Mesothelial cell of epicardium (in vitro differentiated cells): ENCODE results near the gene CACNA2D1. TPM values are rescaled to one million over a fixed set of nuclear protein-coding genes. Genes with fewer than 3 reads are reported as not detected.

Experiments
- DNase-seq, 2 experiments: peaks; one replicate each; pipeline ENCODE4 v3.0.0; 2021; ENCODE audit warnings: low spot score in 2 of 2; ENCODE audit not compliant: unreplicated experiment in 2 of 2
- H3K27ac Mint-ChIP-seq: 2 replicates; pipeline ENCODE4 v1.8.0; 2021; ENCODE audit warnings: mixed read lengths
- H3K27me3 Mint-ChIP-seq: 2 replicates; pipeline ENCODE4 v1.8.0; 2021; ENCODE audit warnings: low read depth, mixed read lengths
- H3K36me3 Mint-ChIP-seq: 2 replicates; pipeline ENCODE4 v1.8.0; 2021; ENCODE audit warnings: mixed read lengths
- H3K4me1 Mint-ChIP-seq: 2 replicates; pipeline ENCODE4 v1.8.0; 2021; ENCODE audit warnings: mixed read lengths
- H3K4me3 Mint-ChIP-seq: 2 replicates; pipeline ENCODE4 v1.8.0; 2021; ENCODE audit warnings: mild to moderate bottlenecking, moderate library complexity, mixed read lengths
- H3K9me3 Mint-ChIP-seq: 2 replicates; pipeline ENCODE4 v1.8.0; 2021; ENCODE audit warnings: mixed read lengths
- total RNA-seq: library from RNA; stranded (reverse); gene quantifications from 3 replicates; pipeline ENCODE4 v1.2.1, GENCODE V29; 2021
- TF ChIP-seq, protein P1 (sequence below): fragments of 200-600 bp; sonication (generic); IDR thresholded peaks from one replicate; pipeline ENCODE4 v1.5.0; 2021; ENCODE audit warnings: antibody characterized with exemption; ENCODE audit not compliant: unreplicated experiment

The CACNA2D1 gene
- total RNA-seq, 1 donor from 2014 or later: 14.7 TPM

DNA sequence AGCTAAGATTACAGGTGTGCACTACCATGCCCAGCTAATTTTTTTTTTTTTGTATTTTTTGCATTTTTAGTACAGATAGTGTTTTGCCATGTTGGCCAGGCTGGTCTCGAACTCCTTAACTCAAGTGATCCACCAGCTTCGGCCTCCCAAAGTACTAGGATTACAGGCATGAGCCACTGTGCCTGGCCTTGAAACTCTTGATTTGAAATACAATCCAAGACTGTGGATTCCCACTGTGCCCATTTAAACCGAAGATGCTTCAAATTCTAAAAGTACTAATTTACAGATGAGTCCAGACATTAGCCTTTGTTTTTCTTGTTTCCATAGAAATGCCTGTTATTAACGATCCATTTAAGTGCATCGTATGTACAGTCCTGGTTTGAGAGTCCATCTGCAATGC is 130.9 kb downstream of the CACNA2D1 start:
- Mint-ChIP-seq H3K27ac (no peak overlapping the region), H3K9me3 (peaks cover 14% of the 10 kb centered on the region), H3K27me3 (no peaks in the 10 kb centered on the region), H3K36me3 (no peaks in the 10 kb centered on the region), H3K4me1 (peaks cover 2% of the 10 kb centered on the region), H3K4me3 (no peak overlapping the region)
- DNase-seq: no peak
- TF ChIP-seq, protein P1, sequence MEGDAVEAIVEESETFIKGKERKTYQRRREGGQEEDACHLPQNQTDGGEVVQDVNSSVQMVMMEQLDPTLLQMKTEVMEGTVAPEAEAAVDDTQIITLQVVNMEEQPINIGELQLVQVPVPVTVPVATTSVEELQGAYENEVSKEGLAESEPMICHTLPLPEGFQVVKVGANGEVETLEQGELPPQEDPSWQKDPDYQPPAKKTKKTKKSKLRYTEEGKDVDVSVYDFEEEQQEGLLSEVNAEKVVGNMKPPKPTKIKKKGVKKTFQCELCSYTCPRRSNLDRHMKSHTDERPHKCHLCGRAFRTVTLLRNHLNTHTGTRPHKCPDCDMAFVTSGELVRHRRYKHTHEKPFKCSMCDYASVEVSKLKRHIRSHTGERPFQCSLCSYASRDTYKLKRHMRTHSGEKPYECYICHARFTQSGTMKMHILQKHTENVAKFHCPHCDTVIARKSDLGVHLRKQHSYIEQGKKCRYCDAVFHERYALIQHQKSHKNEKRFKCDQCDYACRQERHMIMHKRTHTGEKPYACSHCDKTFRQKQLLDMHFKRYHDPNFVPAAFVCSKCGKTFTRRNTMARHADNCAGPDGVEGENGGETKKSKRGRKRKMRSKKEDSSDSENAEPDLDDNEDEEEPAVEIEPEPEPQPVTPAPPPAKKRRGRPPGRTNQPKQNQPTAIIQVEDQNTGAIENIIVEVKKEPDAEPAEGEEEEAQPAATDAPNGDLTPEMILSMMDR: no peak

DNA sequence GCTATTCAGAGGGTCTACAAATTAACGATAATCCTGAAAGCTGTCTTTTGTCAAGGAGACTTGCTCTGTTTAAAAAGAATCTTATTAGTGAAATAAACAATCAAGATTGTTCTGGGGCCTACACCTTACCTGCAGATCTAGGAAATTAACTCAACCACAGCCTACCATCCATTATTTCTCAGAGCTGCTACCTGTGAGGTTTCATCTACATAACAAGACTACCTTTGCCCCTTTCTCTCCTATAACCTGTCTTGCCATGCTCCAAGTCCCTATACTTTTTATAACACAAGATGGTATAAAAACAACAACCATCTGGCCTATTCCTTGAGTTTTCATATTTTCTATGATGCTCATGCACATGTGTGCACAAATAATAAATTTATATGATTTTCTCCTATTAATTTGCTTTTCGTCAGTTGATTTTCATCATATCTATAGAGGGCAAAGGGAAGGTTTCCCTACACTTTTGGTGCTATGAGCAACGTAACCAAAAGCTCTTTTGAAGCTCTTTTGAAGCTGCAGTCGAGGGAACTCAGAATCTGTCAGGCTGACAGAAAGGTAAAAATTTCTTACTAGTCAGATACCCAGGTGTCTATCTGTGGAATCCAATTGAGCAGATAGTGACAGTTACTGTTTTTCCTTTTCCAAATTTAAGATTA is 138.1 kb downstream of the CACNA2D1 start:
- TF ChIP-seq, protein P1: no peak
- H3K4me1 Mint-ChIP-seq: no peaks in the 10 kb centered on the region
- no peak for DNase-seq
- H3K27me3 Mint-ChIP-seq: no peaks in the 10 kb centered on the region
- no peak overlapping the region for H3K27ac Mint-ChIP-seq
- H3K36me3 Mint-ChIP-seq: no peaks in the 10 kb centered on the region
- H3K4me3 Mint-ChIP-seq: no peak overlapping the region
- H3K9me3 Mint-ChIP-seq: peaks cover 20% of the 10 kb centered on the region

DNA sequence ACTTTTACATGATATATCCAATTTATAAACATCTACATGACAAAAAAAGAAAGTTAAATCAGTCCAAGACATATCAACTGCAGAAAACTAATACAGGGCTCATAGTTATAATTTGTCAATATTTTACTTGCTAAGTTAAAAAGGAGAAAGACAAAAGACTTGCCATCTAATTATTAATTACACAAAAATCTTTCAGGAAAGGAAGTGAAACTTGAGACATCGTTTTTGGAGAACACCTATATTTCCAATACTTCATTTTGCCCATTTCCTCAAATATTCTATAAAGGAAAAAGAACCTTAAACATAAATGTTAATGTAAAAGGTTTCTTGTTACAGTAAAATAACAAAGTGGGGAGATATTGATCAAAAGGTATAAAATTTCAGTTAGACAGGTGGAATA is 148.7 kb downstream of the CACNA2D1 start:
- Mint-ChIP-seq H3K27me3 (no peaks in the 10 kb centered on the region), H3K27ac (no peak overlapping the region), H3K4me3 (no peak overlapping the region), H3K9me3 (peaks cover 16% of the 10 kb centered on the region), H3K36me3 (peaks cover 5% of the 10 kb centered on the region), H3K4me1 (peaks cover 2% of the 10 kb centered on the region)
- TF ChIP-seq, protein P1: no peak
- no peak for DNase-seq

DNA sequence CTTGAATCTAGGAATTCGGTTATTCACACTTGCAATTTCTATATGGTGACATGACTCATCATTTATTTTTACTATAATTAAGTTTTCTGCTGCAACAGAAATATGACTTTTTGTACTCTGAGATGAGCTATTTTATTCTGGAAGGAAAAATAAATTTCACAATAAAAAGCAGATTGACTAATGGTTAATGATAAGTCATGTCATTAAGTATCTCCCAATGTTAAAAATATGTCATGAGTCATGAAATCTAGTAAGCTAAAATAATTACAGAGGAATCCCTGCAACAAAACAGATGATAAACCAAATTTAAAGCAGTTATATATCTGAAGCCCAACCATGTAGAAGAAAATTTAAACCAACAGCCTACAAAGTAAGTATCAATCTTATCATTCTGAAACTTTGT is 149.2 kb downstream of the CACNA2D1 start:
- no peaks in the 10 kb centered on the region for H3K27me3 Mint-ChIP-seq
- no peak overlapping the region for H3K27ac Mint-ChIP-seq
- H3K4me3 Mint-ChIP-seq: no peak overlapping the region
- H3K4me1 Mint-ChIP-seq: peaks cover 7% of the 10 kb centered on the region
- no peak for DNase-seq
- peaks cover 16% of the 10 kb centered on the region for H3K9me3 Mint-ChIP-seq
- peaks cover 5% of the 10 kb centered on the region for H3K36me3 Mint-ChIP-seq
- TF ChIP-seq, protein P1: no peak

DNA sequence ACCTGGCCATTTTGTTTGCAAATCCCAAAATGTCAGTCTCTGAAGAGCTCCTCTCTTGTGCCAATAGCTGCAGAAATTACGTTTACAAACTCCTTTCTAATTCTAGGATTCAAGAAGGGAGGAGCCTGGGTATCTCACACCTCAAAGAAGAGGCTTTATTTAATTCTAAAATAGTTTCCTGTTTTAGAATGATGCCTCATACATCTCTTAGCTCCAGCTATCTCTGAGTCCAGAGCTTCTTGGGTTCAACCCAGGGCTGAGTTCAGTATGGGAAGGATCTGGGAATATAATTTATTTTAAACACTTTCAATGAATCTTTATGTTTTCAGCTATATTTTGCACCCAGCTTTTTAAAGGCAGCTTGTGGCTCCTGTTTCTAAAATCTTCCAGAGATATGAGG is 150.1 kb downstream of the CACNA2D1 start:
- DNase-seq: no peak
- Mint-ChIP-seq H3K9me3 (peaks cover 16% of the 10 kb centered on the region), H3K27me3 (no peaks in the 10 kb centered on the region), H3K4me3 (no peak overlapping the region), H3K4me1 (peaks cover 15% of the 10 kb centered on the region), H3K36me3 (peaks cover 5% of the 10 kb centered on the region), H3K27ac (no peak overlapping the region)
- TF ChIP-seq, protein P1: no peak
